ENCODE results near the gene CHIT1. TPM values are rescaled to one million over a fixed set of nuclear protein-coding genes. Genes with fewer than 3 reads are reported as not detected.

The CHIT1 gene
- total and polyA plus RNA-seq, 9 of the 15 experiments (the other 6 are each of a cell fraction or from before 2014, with no cell fraction given) = not detected

GRCh38 chr1:203273206-203273868, 43.9 kb upstream of the CHIT1 start:
- Histone ChIP-seq H3K4me1 (replicated peaks in 1 of 2; ENCODE audit: control insufficient read depth in 2 of 2, insufficient read depth in 2 of 2, low read length in 2 of 2) (peaks cover 17 to 18% of the 10 kb centered on the region in 2 experiments; a peak in 4 of 5 replicates), H3K27ac (ENCODE audit: extremely low read depth, low read depth, low read length) (no peak overlapping the region), H3K4me3 (no peak overlapping the region), H4K20me1 (replicated peaks; ENCODE audit: control insufficient read depth, insufficient read depth, low read length) (no peaks in the 10 kb centered on the region; the same call in 1 of the 2 replicates), H3K4me2 (ENCODE audit: insufficient read depth, low read length) (peak overlapping the region; percentile 72), H2AFZ (ENCODE audit: low read depth, low read length) (peak overlapping the region; percentile 90), H3K9me3 (replicated peaks; ENCODE audit: control insufficient read depth, insufficient read depth, low read depth, low read length) (no peaks in the 10 kb centered on the region), H3K79me2 (ENCODE audit: control insufficient read depth, insufficient read depth, low read length) (no peaks in the 10 kb centered on the region), H3K9ac (ENCODE audit: insufficient read depth in 1 of 2, low read depth in 2 of 2, low read length in 2 of 2) (peak overlapping the region in 1 of 2 experiments; percentile 73; a peak in 2 of 4 replicates), H3K9me1 (ENCODE audit: control insufficient read depth, insufficient read depth, low read length) (no peaks in the 10 kb centered on the region), H3K36me3 (ENCODE audit: control insufficient read depth, insufficient read depth, low read length) (no peaks in the 10 kb centered on the region), H3K27me3 (ENCODE audit: control insufficient read depth in 2 of 2, insufficient read depth in 2 of 2, low read length in 2 of 2) (peaks cover 0 to 18% of the 10 kb centered on the region in 2 experiments; a peak in 1 of 5 replicates)
- peak; percentile 81 to 93 (median 87) for DNase-seq (ENCODE audit: extremely low read depth in 1 of 4, low spot score in 3 of 4)
- BruUV-seq (replicated peaks) = no TSS peak
- in situ Hi-C loops (cut with MboI) = loop anchor here (5.0 kb wide), 3 partner anchors 64 to 429 kb away; no protein-coding TSS in a partner anchor
- peak; percentile 90 for ATAC-seq
- intact Hi-C loops (cut with micrococcal nuclease) = loop anchor here (1.0 kb wide), 4 partner anchors 32 to 214 kb away; partner anchors contain the start of gene BTG2
- peak; percentile 61 for FAIRE-seq
- ChIA-PET POLR2A (interaction anchor here (0.5 to 1.0 kb wide), 8 partner anchors 8 to 70 kb away, joined by 3 to 5 read pairs (median 4); no protein-coding TSS in a partner anchor), CTCF (ENCODE audit: low intra/inter-chr PET ratio) (interaction anchor here (0.8 to 9.9 kb wide), 8 partner anchors 9 to 429 kb away, joined by 3 to 226 read pairs (median 4); no protein-coding TSS in a partner anchor)
- WGBS (ENCODE audit: insufficient coverage, low coverage, missing lambda C conversion rate) = 26% methylated on average over 32 of the region's 32 CpGs
- TF ChIP-seq BRD9 (IDR thresholded peaks at IDR 0.05; ENCODE audit: low read depth, partially characterized antibody) (peak; percentile 72), ZNF699 (CRISPR knock-in tag; IDR thresholded peaks at IDR 0.05; ENCODE audit: insufficient replicate concordance) (no peak), SRF (CRISPR knock-in tag; IDR thresholded peaks at IDR 0.05) (peak in 1 of 2 experiments; percentile 44; a peak in 1 of 4 replicates), MAFG (tag; conservative IDR thresholded peaks at IDR 0.05) (peak; percentile 73), GATA2 (CRISPR knock-in tag; IDR thresholded peaks at IDR 0.05) (no peak), ZNF239 (CRISPR knock-in tag; IDR thresholded peaks at IDR 0.05) (no peak), FOXK2 (conservative IDR thresholded peaks at IDR 0.05 in 1 of 2, IDR thresholded peaks at IDR 0.05 in 1 of 2; ENCODE audit: low read depth in 2 of 2) (no peak; a peak in 1 of 4 replicates), SP1 (CRISPR knock-in tag; IDR thresholded peaks at IDR 0.05) (peak; percentile 70), POLR3A (IDR thresholded peaks at IDR 0.05; ENCODE audit: borderline replicate concordance, extremely low read depth, insufficient read depth, insufficient read length) (no peak), ZNF75A (CRISPR knock-in tag; IDR thresholded peaks at IDR 0.05) (no peak), CEBPB (tag; IDR thresholded peaks at IDR 0.05) (no peak), E2F1 (CRISPR knock-in tag; IDR thresholded peaks at IDR 0.05) (0 out of 2 replicates have a peak, but pooled peaks have one; percentile 21), HOXB6 (CRISPR knock-in tag; IDR thresholded peaks at IDR 0.05; ENCODE audit: borderline replicate concordance) (no peak), ZNF592 (IDR thresholded peaks at IDR 0.05) (no peak), DMBX1 (CRISPR knock-in tag; IDR thresholded peaks at IDR 0.05; ENCODE audit: borderline replicate concordance) (no peak), SAFB (IDR thresholded peaks at IDR 0.05; ENCODE audit: borderline replicate concordance, low read depth, low read length) (no peak)
